ENCODE data around the gene GABRG3. TPM values are rescaled to one million over a fixed set of nuclear protein-coding genes. Genes with fewer than 3 reads are reported as not detected.

Gene GABRG3
- total and polyA plus RNA-seq, 4 experiments from 2014 or later: not detected

- Mint-ChIP-seq H3K36me3 (no peaks in the 10 kb centered on the region), H3K4me3 (no peak overlapping the region), H3K27me3 (no peaks in the 10 kb centered on the region), H3K27ac (no peak overlapping the region), H3K4me1 (no peaks in the 10 kb centered on the region), H3K9me3 (peaks cover 2 to 15% (median 10%) of the 10 kb centered on the region in 8 donors)
- CTCF ChIA-PET (ENCODE audit: partially characterized antibody): no interaction called here
- Histone ChIP-seq H3K27me3 (ENCODE audit: insufficient read depth, low read length) (no peaks in the 10 kb centered on the region), H3K27ac (ENCODE audit: low read depth, low read length) (no peak overlapping the region), H3K4me1 (ENCODE audit: insufficient read depth, low read length) (no peaks in the 10 kb centered on the region), H3K9me3 (ENCODE audit: control insufficient read depth in 1 of 2, low read length in 2 of 2) (no peaks in the 10 kb centered on the region), H3K36me3 (ENCODE audit: insufficient read depth, low read length) (no peaks in the 10 kb centered on the region), H3K4me3 (ENCODE audit: low read length in 2 of 2) (no peak overlapping the region)
- no peak for DNase-seq
- POLR2A ChIA-PET (ENCODE audit: partially characterized antibody): no interaction called here
- intact Hi-C loops (cut with micrococcal nuclease): no loop called here
Measured at GRCh38 chr15:27327467-27328025, 356.6 kb downstream of the GABRG3 start.

GRCh38 chr15:27328186-27328585, 357.2 kb downstream of the GABRG3 start:
- Histone ChIP-seq H3K27ac (ENCODE audit: low read depth, low read length) (no peak overlapping the region), H3K9me3 (ENCODE audit: control insufficient read depth in 1 of 2, low read length in 2 of 2) (no peaks in the 10 kb centered on the region), H3K4me1 (ENCODE audit: insufficient read depth, low read length) (no peaks in the 10 kb centered on the region), H3K4me3 (ENCODE audit: low read length in 2 of 2) (no peak overlapping the region), H3K36me3 (ENCODE audit: insufficient read depth, low read length) (no peaks in the 10 kb centered on the region), H3K27me3 (ENCODE audit: insufficient read depth, low read length) (no peaks in the 10 kb centered on the region)
- ChIA-PET POLR2A (ENCODE audit: partially characterized antibody) (no interaction called here), CTCF (ENCODE audit: partially characterized antibody) (no interaction called here)
- no peak for DNase-seq
- H3K36me3 Mint-ChIP-seq: no peaks in the 10 kb centered on the region
- H3K4me3 Mint-ChIP-seq: no peak overlapping the region
- no peaks in the 10 kb centered on the region for H3K27me3 Mint-ChIP-seq
- no peaks in the 10 kb centered on the region for H3K4me1 Mint-ChIP-seq
- H3K9me3 Mint-ChIP-seq: peaks cover 2 to 15% (median 10%) of the 10 kb centered on the region in 8 donors
- intact Hi-C loops (cut with micrococcal nuclease): no loop called here
- H3K27ac Mint-ChIP-seq: no peak overlapping the region

- Mint-ChIP-seq H3K36me3 (no peaks in the 10 kb centered on the region), H3K27me3 (no peaks in the 10 kb centered on the region), H3K4me1 (no peaks in the 10 kb centered on the region), H3K27ac (no peak overlapping the region), H3K4me3 (no peak overlapping the region), H3K9me3 (peaks cover 2 to 15% (median 10%) of the 10 kb centered on the region in 8 donors)
- CTCF ChIA-PET (ENCODE audit: partially characterized antibody): no interaction called here
- H3K36me3 ChIP-seq (ENCODE audit: insufficient read depth, low read length): no peaks in the 10 kb centered on the region
- intact Hi-C loops (cut with micrococcal nuclease): no loop called here
- H3K4me3 ChIP-seq (ENCODE audit: low read length in 2 of 2): no peak overlapping the region
- no peaks in the 10 kb centered on the region for H3K4me1 ChIP-seq (ENCODE audit: insufficient read depth, low read length)
- no peaks in the 10 kb centered on the region for H3K9me3 ChIP-seq (ENCODE audit: control insufficient read depth in 1 of 2, low read length in 2 of 2)
- H3K27ac ChIP-seq (ENCODE audit: low read depth, low read length): no peak overlapping the region
- POLR2A ChIA-PET (ENCODE audit: partially characterized antibody): no interaction called here
- no peak for DNase-seq
- H3K27me3 ChIP-seq (ENCODE audit: insufficient read depth, low read length): no peaks in the 10 kb centered on the region
Measured at GRCh38 chr15:27328608-27329007, 357.6 kb downstream of the GABRG3 start.

GRCh38 chr15:27330326-27330725, 359.3 kb downstream of the GABRG3 start:
- no peaks in the 10 kb centered on the region for H3K4me1 Mint-ChIP-seq
- intact Hi-C loops (cut with micrococcal nuclease): no loop called here
- Histone ChIP-seq H3K4me3 (ENCODE audit: low read length in 2 of 2) (no peak overlapping the region), H3K27ac (ENCODE audit: low read depth, low read length) (no peak overlapping the region), H3K27me3 (ENCODE audit: insufficient read depth, low read length) (no peaks in the 10 kb centered on the region), H3K9me3 (ENCODE audit: control insufficient read depth in 1 of 2, low read length in 2 of 2) (no peaks in the 10 kb centered on the region), H3K4me1 (ENCODE audit: insufficient read depth, low read length) (no peaks in the 10 kb centered on the region), H3K36me3 (ENCODE audit: insufficient read depth, low read length) (no peaks in the 10 kb centered on the region)
- H3K4me3 Mint-ChIP-seq: no peak overlapping the region
- CTCF ChIA-PET (ENCODE audit: partially characterized antibody): no interaction called here
- H3K27me3 Mint-ChIP-seq: no peaks in the 10 kb centered on the region
- peaks cover 0 to 10% (median 2%) of the 10 kb centered on the region in 8 donors for H3K9me3 Mint-ChIP-seq
- no peak overlapping the region for H3K27ac Mint-ChIP-seq
- H3K36me3 Mint-ChIP-seq: no peaks in the 10 kb centered on the region
- no peak for DNase-seq
- POLR2A ChIA-PET (ENCODE audit: partially characterized antibody): no interaction called here

DNA sequence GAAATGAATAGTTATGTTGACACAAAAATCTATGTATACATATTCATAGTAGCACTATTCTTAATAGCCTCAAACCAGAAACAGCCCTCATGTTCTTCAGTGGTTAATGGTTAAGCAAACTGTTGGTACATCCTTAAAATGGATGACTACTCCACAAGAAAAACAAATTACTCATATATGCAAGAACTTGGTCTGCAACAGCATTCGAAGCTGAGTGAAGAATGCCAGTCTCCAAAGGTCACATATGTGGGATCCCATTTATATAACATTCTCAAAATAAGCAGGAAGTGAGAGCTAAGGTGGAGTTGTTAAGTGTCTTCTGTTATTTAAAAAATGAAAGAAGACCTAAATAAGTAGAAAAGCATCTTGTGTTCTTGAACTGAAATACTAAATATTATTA, 365.7 kb downstream of the GABRG3 start:
- no peak for DNase-seq
- CTCF ChIA-PET (ENCODE audit: partially characterized antibody): no interaction called here
- POLR2A ChIA-PET (ENCODE audit: partially characterized antibody): no interaction called here
- intact Hi-C loops (cut with micrococcal nuclease): no loop called here
- H3K4me3 ChIP-seq (ENCODE audit: low read length in 2 of 2): no peak overlapping the region
- Mint-ChIP-seq H3K4me3 (no peak overlapping the region), H3K27me3 (no peaks in the 10 kb centered on the region), H3K9me3 (peaks cover 0 to 9% (median 4%) of the 10 kb centered on the region in 8 donors), H3K27ac (no peak overlapping the region), H3K4me1 (no peaks in the 10 kb centered on the region), H3K36me3 (no peaks in the 10 kb centered on the region)
- H3K36me3 ChIP-seq (ENCODE audit: insufficient read depth, low read length): no peaks in the 10 kb centered on the region
- H3K9me3 ChIP-seq (ENCODE audit: control insufficient read depth in 1 of 2, low read length in 2 of 2): no peaks in the 10 kb centered on the region
- H3K4me1 ChIP-seq (ENCODE audit: insufficient read depth, low read length): no peaks in the 10 kb centered on the region
- H3K27me3 ChIP-seq (ENCODE audit: insufficient read depth, low read length): no peaks in the 10 kb centered on the region
- H3K27ac ChIP-seq (ENCODE audit: low read depth, low read length): no peak overlapping the region

DNA sequence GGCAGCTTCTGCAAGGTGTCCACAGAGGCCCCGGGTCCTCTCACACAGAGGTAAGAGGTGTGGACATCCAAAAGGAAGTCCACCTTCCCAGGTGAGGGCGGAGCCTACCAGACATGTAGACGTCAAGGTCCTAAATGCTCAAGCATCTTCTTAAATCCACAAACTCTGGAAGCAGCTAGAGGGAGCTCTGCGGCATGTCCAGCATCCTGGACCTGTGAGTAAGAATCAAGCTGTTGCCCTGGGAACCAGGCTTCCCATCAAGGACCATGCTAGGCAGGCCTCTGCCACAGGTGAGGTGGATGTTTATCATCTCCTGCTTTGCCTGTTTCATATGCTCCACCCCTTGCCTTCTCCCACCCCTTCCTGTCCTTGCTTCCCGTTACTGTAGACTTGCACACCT, 368.2 kb downstream of the GABRG3 start:
- no peak overlapping the region for H3K4me3 Mint-ChIP-seq
- intact Hi-C loops (cut with micrococcal nuclease): no loop called here
- no peak for DNase-seq
- H3K9me3 Mint-ChIP-seq: peaks cover 0 to 19% (median 5%) of the 10 kb centered on the region in 8 donors
- H3K4me1 Mint-ChIP-seq: no peaks in the 10 kb centered on the region
- Histone ChIP-seq H3K27ac (ENCODE audit: low read depth, low read length) (no peak overlapping the region), H3K36me3 (ENCODE audit: insufficient read depth, low read length) (no peaks in the 10 kb centered on the region), H3K9me3 (ENCODE audit: control insufficient read depth in 1 of 2, low read length in 2 of 2) (no peaks in the 10 kb centered on the region), H3K4me1 (ENCODE audit: insufficient read depth, low read length) (no peaks in the 10 kb centered on the region), H3K4me3 (ENCODE audit: low read length in 2 of 2) (no peak overlapping the region), H3K27me3 (ENCODE audit: insufficient read depth, low read length) (no peaks in the 10 kb centered on the region)
- no peaks in the 10 kb centered on the region for H3K36me3 Mint-ChIP-seq
- ChIA-PET CTCF (ENCODE audit: partially characterized antibody) (no interaction called here), POLR2A (ENCODE audit: partially characterized antibody) (no interaction called here)
- H3K27me3 Mint-ChIP-seq: no peaks in the 10 kb centered on the region
- no peak overlapping the region for H3K27ac Mint-ChIP-seq

DNA sequence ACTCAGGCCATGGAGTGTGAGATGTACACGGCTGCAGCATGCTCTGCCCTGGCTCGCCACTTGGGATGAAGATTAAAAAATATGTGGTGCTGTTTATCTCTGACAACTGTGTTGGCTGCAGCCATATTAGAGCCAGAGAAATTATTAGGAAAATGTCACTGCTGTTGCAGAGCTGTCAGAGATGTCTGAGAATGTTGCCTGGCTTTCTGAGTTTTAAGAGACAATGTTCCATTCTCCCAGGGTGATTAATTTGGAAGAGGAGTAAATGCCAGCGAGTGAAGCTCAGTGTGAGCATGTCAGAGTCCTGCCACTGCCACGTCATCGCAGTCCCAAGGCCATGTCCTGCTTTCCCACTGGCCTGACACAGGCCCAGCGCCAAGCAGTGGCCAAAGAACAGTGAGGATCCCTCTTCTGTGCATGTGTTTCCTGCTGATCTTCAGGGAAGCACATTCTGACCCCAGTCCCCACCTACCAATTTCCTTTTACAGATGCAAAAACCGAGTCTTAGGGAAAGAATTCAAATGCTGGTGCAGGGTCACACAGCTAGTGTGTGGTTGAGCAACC, 370.9 kb downstream of the GABRG3 start:
- H3K27ac Mint-ChIP-seq: no peak overlapping the region
- no peaks in the 10 kb centered on the region for H3K9me3 ChIP-seq (ENCODE audit: control insufficient read depth in 1 of 2, low read length in 2 of 2)
- no peaks in the 10 kb centered on the region for H3K4me1 ChIP-seq (ENCODE audit: insufficient read depth, low read length)
- no peak overlapping the region for H3K4me3 Mint-ChIP-seq
- no peaks in the 10 kb centered on the region for H3K27me3 Mint-ChIP-seq
- H3K4me1 Mint-ChIP-seq: no peaks in the 10 kb centered on the region
- POLR2A ChIA-PET (ENCODE audit: partially characterized antibody): no interaction called here
- CTCF ChIA-PET (ENCODE audit: partially characterized antibody): no interaction called here
- no peaks in the 10 kb centered on the region for H3K36me3 ChIP-seq (ENCODE audit: insufficient read depth, low read length)
- H3K4me3 ChIP-seq (ENCODE audit: low read length in 2 of 2): no peak overlapping the region
- no peaks in the 10 kb centered on the region for H3K27me3 ChIP-seq (ENCODE audit: insufficient read depth, low read length)
- DNase-seq: no peak
- intact Hi-C loops (cut with micrococcal nuclease): loop anchor here (10.0 kb wide), 1 partner anchor 63 kb away; no protein-coding TSS in a partner anchor
- peaks cover 0 to 19% (median 4%) of the 10 kb centered on the region in 8 donors for H3K9me3 Mint-ChIP-seq
- no peak overlapping the region for H3K27ac ChIP-seq (ENCODE audit: low read depth, low read length)
- no peaks in the 10 kb centered on the region for H3K36me3 Mint-ChIP-seq

Measured in CD4-positive, alpha-beta memory T cell (primary cell).